Fibroblast of lung (primary cell): Measurements from ENCODE around the gene ATP5F1A. TPM values are rescaled to one million over a fixed set of nuclear protein-coding genes. Genes with fewer than 3 reads are reported as not detected.
"Not testable (repeated sequence)": the region's sequence is repeated elsewhere in the genome, so short reads cannot be mapped to it uniquely, and the experiment has no call there.

ENCODE experiments used
- DNase-seq, 2 donors: peaks; one replicate each; pipeline versions ENCODE4 v3.0.0 to v3.0.0-alpha.2; 2010; ENCODE audit warnings: low read depth in 2 of 2
- H2AFZ ChIP-seq: 2 replicates; pipeline ENCODE4 v1.5.1; 2012; ENCODE audit warnings: low read length, control low read depth, inconsistent platforms
- H3K27ac ChIP-seq: 2 replicates; pipeline ENCODE4 v1.5.1; 2011; ENCODE audit warnings: low read length, control low read depth; ENCODE audit not compliant: insufficient read depth
- H3K27me3 ChIP-seq: 2 replicates; pipeline ENCODE4 v1.5.1; 2011; ENCODE audit warnings: mild to moderate bottlenecking, low read length; ENCODE audit not compliant: control insufficient read depth, insufficient read depth
- H3K36me3 ChIP-seq: 2 replicates; pipeline ENCODE4 v1.5.1; 2011; ENCODE audit warnings: low read length; ENCODE audit not compliant: control insufficient read depth, insufficient read depth
- H3K4me1 ChIP-seq: 2 replicates; pipeline ENCODE4 v1.5.1; 2011; ENCODE audit warnings: low read length; ENCODE audit not compliant: control insufficient read depth, insufficient read depth; ENCODE audit errors: extremely low read depth
- H3K4me2 ChIP-seq: 2 replicates; pipeline ENCODE4 v1.5.1; 2011; ENCODE audit warnings: low read length, control low read depth; ENCODE audit not compliant: insufficient read depth; ENCODE audit errors: extremely low read depth
- H3K4me3 ChIP-seq, 4 experiments: fragments of 200-600 bp in 1 of 4; sonication (generic) in 1 of 4; replicated peaks in 1 of 4; 2 replicates each; pipeline ENCODE4 v1.5.1; 2011 to 2016; ENCODE audit warnings: low read length in 4 of 4, low read depth in 3 of 4, mild to moderate bottlenecking in 3 of 4, control low read depth in 2 of 4, inconsistent platforms in 1 of 4, mixed read lengths in 1 of 4; ENCODE audit not compliant: insufficient read depth in 1 of 4; ENCODE audit errors: control extremely low read depth in 1 of 4
- H3K79me2 ChIP-seq: 2 replicates; pipeline ENCODE4 v1.5.1; 2012; ENCODE audit warnings: mild to moderate bottlenecking, low read length, inconsistent platforms; ENCODE audit not compliant: control insufficient read depth, insufficient read depth
- H3K9ac ChIP-seq: 2 replicates; pipeline ENCODE4 v1.5.1; 2011; ENCODE audit warnings: mild to moderate bottlenecking, low read length, control low read depth; ENCODE audit not compliant: insufficient read depth
- H3K9me3 ChIP-seq: 2 replicates; pipeline ENCODE4 v1.5.1; 2012; ENCODE audit warnings: low read depth, low read length; ENCODE audit not compliant: control insufficient read depth, insufficient read depth
- H4K20me1 ChIP-seq: 2 replicates; pipeline ENCODE4 v1.5.1; 2011; ENCODE audit warnings: low read length; ENCODE audit not compliant: control insufficient read depth, insufficient read depth; ENCODE audit errors: extremely low read depth
- CTCF ChIP-seq, 2 donors: IDR thresholded peaks in 1 of 2; conservative IDR thresholded peaks in 1 of 2; 1 replicate in 1 of 2; 2 replicates in 1 of 2; pipeline ENCODE4 v1.5.1; 2011 to 2012; ENCODE audit warnings: low read length in 2 of 2, control low read depth in 1 of 2, inconsistent platforms in 1 of 2, low read depth in 1 of 2, mild to moderate bottlenecking in 1 of 2
- EZH2 ChIP-seq: IDR thresholded peaks from 2 replicates; pipeline ENCODE4 v1.5.1; 2012; ENCODE audit warnings: low read length, control low read depth, mild to moderate bottlenecking; ENCODE audit errors: missing control alignments
- polyA plus RNA-seq, 2 donors: library from polyadenylated mRNA; depleted of rRNA in 1 of 2; stranded (reverse) in 1 of 2; unstranded in 1 of 2; fragments of >200 nt; gene quantifications; 2 replicates each; pipeline ENCODE4 v1.2.1, GENCODE V29; 2011 to 2012; ENCODE audit warnings: missing spikeins in 1 of 2
- total RNA-seq: library from RNA; depleted of rRNA; stranded (reverse); fragments of >200 nt; gene quantifications from 2 replicates; pipeline ENCODE4 v1.2.1, GENCODE V29; 2014

ATP5F1A gene
- total and polyA plus RNA-seq, 2 donors (not counting 1 experiment from before 2014, with no cell fraction given): 591 to 791 TPM

- Histone ChIP-seq H3K4me1 (peaks cover 3% of the 10 kb centered on the region), H4K20me1 (no peaks in the 10 kb centered on the region), H3K4me3 (peak overlapping the region; percentile 64 to 95 (median 88)), H3K9me3 (no peaks in the 10 kb centered on the region), H3K27me3 (no peaks in the 10 kb centered on the region), H3K79me2 (peaks cover 57% of the 10 kb centered on the region), H3K9ac (no peak overlapping the region), H3K4me2 (peak overlapping the region; percentile 78), H2AFZ (no peak overlapping the region), H3K27ac (peak overlapping the region; percentile 83), H3K36me3 (peaks cover 4% of the 10 kb centered on the region)
- TF ChIP-seq CTCF (conservative IDR thresholded peaks at IDR 0.05 in 1 of 2, IDR thresholded peaks at IDR 0.05 in 1 of 2; ENCODE audit: low read depth in 1 of 2, low read length in 2 of 2) (no peak), EZH2 (no peak)
- DNase-seq: peak in 1 of 2 donors; percentile 20
Measured at GRCh38 chr18:46096651-46097300, 1.3 kb downstream of the ATP5F1A start.

GRCh38 chr18:46095532-46095931, 2.6 kb downstream of the ATP5F1A start:
- no peak for DNase-seq
- no peak overlapping the region for H2AFZ ChIP-seq
- TF ChIP-seq CTCF (conservative IDR thresholded peaks at IDR 0.05 in 1 of 2, IDR thresholded peaks at IDR 0.05 in 1 of 2; ENCODE audit: low read depth in 1 of 2, low read length in 2 of 2) (no peak), EZH2 (no peak)

GRCh38 chr18:46088501-46088900, 9.6 kb downstream of the ATP5F1A start:
- Histone ChIP-seq H3K36me3 (peaks cover 31% of the 10 kb centered on the region), H3K79me2 (peaks cover 29% of the 10 kb centered on the region)
- not testable (repeated sequence) for H3K4me3 ChIP-seq, H4K20me1 ChIP-seq, H3K9me3 ChIP-seq, H3K27me3 ChIP-seq, H3K9ac ChIP-seq, H3K4me1 ChIP-seq, DNase-seq, H3K27ac ChIP-seq, H2AFZ ChIP-seq, H3K4me2 ChIP-seq

More at GRCh38 chr18:46095532-46095931, 2.6 kb downstream of the ATP5F1A start:
- Histone ChIP-seq H3K79me2 (peaks cover 67% of the 10 kb centered on the region), H3K4me3 (no peak overlapping the region), H3K27ac (no peak overlapping the region), H4K20me1 (peaks cover 1% of the 10 kb centered on the region), H3K36me3 (peaks cover 9% of the 10 kb centered on the region), H3K9me3 (no peaks in the 10 kb centered on the region), H3K27me3 (no peaks in the 10 kb centered on the region), H3K9ac (no peak overlapping the region), H3K4me2 (no peak overlapping the region), H3K4me1 (peaks cover 3% of the 10 kb centered on the region)
